Chondrocyte (in vitro differentiated cells): ENCODE measurements around the gene CCDC87. TPM values are rescaled to one million over a fixed set of nuclear protein-coding genes. Genes with fewer than 3 reads are reported as not detected.
"Not testable (repeated sequence)": the region's sequence is repeated elsewhere in the genome, so short reads cannot be mapped to it uniquely, and the experiment has no call there.

Experiments used
- DNase-seq: peaks from one replicate; pipeline ENCODE4 v3.0.0; 2021; ENCODE audit warnings: mixed read lengths, low spot score
- H3K27ac Mint-ChIP-seq: one replicate; pipeline ENCODE4 v1.8.0; 2021; ENCODE audit warnings: mild to moderate bottlenecking, moderate library complexity, mixed read lengths; ENCODE audit not compliant: unreplicated experiment
- H3K27me3 Mint-ChIP-seq: 2 replicates; pipeline ENCODE4 v1.8.0; 2021; ENCODE audit warnings: low read depth, mixed read lengths
- H3K36me3 Mint-ChIP-seq: 2 replicates; pipeline ENCODE4 v1.8.0; 2021; ENCODE audit warnings: low read depth, mixed read lengths
- H3K4me1 Mint-ChIP-seq: 2 replicates; pipeline ENCODE4 v1.8.0; 2021; ENCODE audit warnings: low read depth, mild to moderate bottlenecking, mixed read lengths
- H3K4me3 Mint-ChIP-seq: one replicate; pipeline ENCODE4 v1.8.0; 2021; ENCODE audit warnings: mild to moderate bottlenecking, moderate library complexity, mixed read lengths; ENCODE audit not compliant: unreplicated experiment
- H3K9me3 Mint-ChIP-seq: 2 replicates; pipeline ENCODE4 v1.8.0; 2021; ENCODE audit warnings: low read depth, mixed read lengths
- CTCF ChIP-seq: fragments of 200-600 bp; sonication (generic); IDR thresholded peaks from 2 replicates; pipeline ENCODE4 v1.5.0; 2021; ENCODE audit warnings: antibody characterized with exemption, mild to moderate bottlenecking, moderate library complexity
- total RNA-seq: library from RNA; stranded (reverse); gene quantifications from 3 replicates; pipeline ENCODE4 v1.2.1, GENCODE V29; 2021

The CCDC87 gene
- total RNA-seq, 1 donor from 2014 or later, result 0.32 TPM

- Mint-ChIP-seq H3K9me3 (peaks cover 5% of the 10 kb centered on the region), H3K4me3 (no peak overlapping the region), H3K27ac (no peak overlapping the region), H3K27me3 (no peaks in the 10 kb centered on the region), H3K4me1 (no peaks in the 10 kb centered on the region), H3K36me3 (no peaks in the 10 kb centered on the region)
- DNase-seq, result no peak
- no peak for TF ChIP-seq CTCF
These were observed 6.7 kb downstream of the CCDC87 start for GRCh38 chr11:66586136-66586535.

- not testable (repeated sequence) for H3K4me3 Mint-ChIP-seq, H3K36me3 Mint-ChIP-seq, DNase-seq, H3K4me1 Mint-ChIP-seq, H3K27me3 Mint-ChIP-seq, H3K27ac Mint-ChIP-seq, H3K9me3 Mint-ChIP-seq
These were observed 7.4 kb downstream of the CCDC87 start for GRCh38 chr11:66585447-66585846.

GRCh38 chr11:66582565-66583147 is 10.2 kb downstream of the CCDC87 start:
- H3K4me1 Mint-ChIP-seq, H3K27me3 Mint-ChIP-seq, H3K36me3 Mint-ChIP-seq, H3K27ac Mint-ChIP-seq, H3K9me3 Mint-ChIP-seq, DNase-seq, H3K4me3 Mint-ChIP-seq: not testable (repeated sequence)

- Mint-ChIP-seq H3K27me3 (peaks cover 1% of the 10 kb centered on the region), H3K36me3 (no peaks in the 10 kb centered on the region), H3K27ac (no peak overlapping the region), H3K4me1 (peaks cover 8% of the 10 kb centered on the region), H3K4me3 (no peak overlapping the region), H3K9me3 (peaks cover 5% of the 10 kb centered on the region)
- DNase-seq, result no peak
- no peak for TF ChIP-seq CTCF
These were observed 11.6 kb downstream of the CCDC87 start for GRCh38 chr11:66581261-66581660.

GRCh38 chr11:66580803-66581202 is 12.1 kb downstream of the CCDC87 start:
- Mint-ChIP-seq H3K27ac (no peak overlapping the region), H3K27me3 (peaks cover 3% of the 10 kb centered on the region), H3K4me1 (peaks cover 8% of the 10 kb centered on the region), H3K36me3 (no peaks in the 10 kb centered on the region), H3K9me3 (peaks cover 5% of the 10 kb centered on the region), H3K4me3 (no peak overlapping the region)
- TF ChIP-seq CTCF, result no peak
- DNase-seq, result no peak

GRCh38 chr11:66579017-66579606 is 13.8 kb downstream of the CCDC87 start:
- peaks cover 15% of the 10 kb centered on the region for H3K27me3 Mint-ChIP-seq
- no peak overlapping the region for H3K27ac Mint-ChIP-seq
- H3K36me3 Mint-ChIP-seq, result no peaks in the 10 kb centered on the region
- peak; percentile 91 for TF ChIP-seq CTCF
- H3K4me3 Mint-ChIP-seq, result no peak overlapping the region
- H3K4me1 Mint-ChIP-seq, result peaks cover 8% of the 10 kb centered on the region
- H3K9me3 Mint-ChIP-seq, result peaks cover 5% of the 10 kb centered on the region
- DNase-seq, result no peak
